Thymus (tissue), 11 donors: Measurements from ENCODE around the gene FHL1. TPM values are rescaled to one million over a fixed set of nuclear protein-coding genes. Genes with fewer than 3 reads are reported as not detected.

Experiments used
- DNase-seq, 9 donors: peaks; one replicate each; pipeline ENCODE4 v3.0.0-alpha.2; 2013; ENCODE audit warnings: low spot score in 9 of 9, low read depth in 6 of 9, missing footprints in 1 of 9
- H3K27ac ChIP-seq, 2 donors: one replicate each; pipeline ENCODE4 v1.5.1; 2013; ENCODE audit warnings: control low read depth in 1 of 2, low read depth in 1 of 2, low read length in 1 of 2, mild to moderate bottlenecking in 1 of 2, moderate library complexity in 1 of 2
- H3K27me3 ChIP-seq, 2 donors: one replicate each; pipeline ENCODE4 v1.5.1; 2013; ENCODE audit warnings: low read length in 1 of 2; ENCODE audit not compliant: control insufficient read depth in 2 of 2, insufficient read depth in 1 of 2
- H3K36me3 ChIP-seq, 2 donors: one replicate each; pipeline ENCODE4 v1.5.1; 2013; ENCODE audit warnings: low read length in 1 of 2, mild to moderate bottlenecking in 1 of 2, moderate library complexity in 1 of 2; ENCODE audit not compliant: control insufficient read depth in 2 of 2, insufficient read depth in 2 of 2
- H3K4me1 ChIP-seq, 2 donors: one replicate each; pipeline ENCODE4 v1.5.1; 2013; ENCODE audit warnings: low read length in 2 of 2; ENCODE audit not compliant: control insufficient read depth in 2 of 2, insufficient read depth in 2 of 2
- H3K4me3 ChIP-seq, 2 donors: one replicate each; pipeline ENCODE4 v1.5.1; 2013; ENCODE audit warnings: low read length in 2 of 2, control low read depth in 1 of 2, mild to moderate bottlenecking in 1 of 2
- H3K9me3 ChIP-seq, 2 donors: one replicate each; pipeline ENCODE4 v1.5.1; 2013; ENCODE audit warnings: low read length in 1 of 2, mild to moderate bottlenecking in 1 of 2; ENCODE audit not compliant: control insufficient read depth in 2 of 2, insufficient read depth in 1 of 2
- WGBS: extraction: QIAGEN DNeasy Blood & Tissue Kit; methylation state at CpG from one replicate; pipeline ENCODE4 v1.1.7; 2013; 5-methylcytosine and 5-hydroxymethylcytosine counted together
- polyA plus RNA-seq: library from polyadenylated mRNA; stranded (reverse); fragments of 200-250 nt; gene quantifications from one replicate; pipeline ENCODE4 v1.2.3, GENCODE V29; 2013
- total RNA-seq: library from RNA; stranded (reverse); fragments of 120-200 nt; gene quantifications from one replicate; pipeline ENCODE4 v1.2.4, GENCODE V29; 2013
- donor health status: healthy.

The FHL1 gene
- total and polyA plus RNA-seq, 2 donors, result 6.1 to 88.1 TPM

GRCh38 chrX:136214551-136214950 lies 67.2 kb downstream of the FHL1 start:
- DNase-seq, result no peak
- 93% methylated on average over 7 of the region's 7 CpGs for WGBS
- Histone ChIP-seq H3K9me3 (no peaks in the 10 kb centered on the region), H3K4me3 (no peak overlapping the region), H3K27me3 (no peaks in the 10 kb centered on the region), H3K27ac (no peak overlapping the region), H3K36me3 (peaks cover 1 to 4% of the 10 kb centered on the region in 2 donors), H3K4me1 (no peaks in the 10 kb centered on the region)

GRCh38 chrX:136215559-136215958 lies 68.2 kb downstream of the FHL1 start:
- Histone ChIP-seq H3K27ac (no peak overlapping the region), H3K27me3 (no peaks in the 10 kb centered on the region)

GRCh38 chrX:136219893-136220292 lies 72.6 kb downstream of the FHL1 start:
- 97% methylated on average over 5 of the region's 5 CpGs for WGBS
- Histone ChIP-seq H3K27me3 (no peaks in the 10 kb centered on the region), H3K36me3 (peaks cover 10 to 23% of the 10 kb centered on the region in 2 donors), H3K27ac (no peak overlapping the region), H3K4me1 (no peaks in the 10 kb centered on the region), H3K4me3 (no peak overlapping the region), H3K9me3 (no peaks in the 10 kb centered on the region)
- DNase-seq, result no peak

More at GRCh38 chrX:136215559-136215958, 68.2 kb downstream of the FHL1 start:
- Histone ChIP-seq H3K36me3 (peaks cover 7 to 10% of the 10 kb centered on the region in 2 donors), H3K9me3 (no peaks in the 10 kb centered on the region), H3K4me1 (no peaks in the 10 kb centered on the region), H3K4me3 (no peak overlapping the region)
- DNase-seq, result no peak

- Histone ChIP-seq H3K4me3 (no peak overlapping the region), H3K27me3 (no peaks in the 10 kb centered on the region), H3K27ac (no peak overlapping the region), H3K4me1 (no peaks in the 10 kb centered on the region), H3K36me3 (peaks cover 14 to 27% of the 10 kb centered on the region in 2 donors), H3K9me3 (no peaks in the 10 kb centered on the region)
- over 99% methylated on average over 4 of the region's 4 CpGs for WGBS
- DNase-seq, result no peak
Observed at GRCh38 chrX:136220540-136220939, 73.2 kb downstream of the FHL1 start.

GRCh38 chrX:136220951-136221350 lies 73.6 kb downstream of the FHL1 start:
- Histone ChIP-seq H3K27me3 (no peaks in the 10 kb centered on the region), H3K4me1 (no peaks in the 10 kb centered on the region), H3K36me3 (peaks cover 14 to 31% of the 10 kb centered on the region in 2 donors), H3K4me3 (no peak overlapping the region), H3K9me3 (no peaks in the 10 kb centered on the region), H3K27ac (no peak overlapping the region)
- no peak for DNase-seq
- 98% methylated on average over 3 of the region's 3 CpGs for WGBS

GRCh38 chrX:136221851-136222513 lies 74.6 kb downstream of the FHL1 start:
- no peak for DNase-seq
- WGBS, result 100% methylated on average over 3 of the region's 3 CpGs
- Histone ChIP-seq H3K27me3 (no peaks in the 10 kb centered on the region), H3K9me3 (no peaks in the 10 kb centered on the region), H3K27ac (no peak overlapping the region), H3K4me3 (no peak overlapping the region), H3K36me3 (peaks cover 14 to 37% of the 10 kb centered on the region in 2 donors), H3K4me1 (no peaks in the 10 kb centered on the region)

GRCh38 chrX:136227074-136227473 lies 79.7 kb downstream of the FHL1 start:
- Histone ChIP-seq H3K36me3 (peaks cover 12 to 30% of the 10 kb centered on the region in 2 donors), H3K27ac (no peak overlapping the region), H3K9me3 (no peaks in the 10 kb centered on the region)

GRCh38 chrX:136227948-136228838 lies 80.9 kb downstream of the FHL1 start:
- no peaks in the 10 kb centered on the region for H3K9me3 ChIP-seq
- 35% methylated on average over 8 of the region's 8 CpGs for WGBS
- no peaks in the 10 kb centered on the region for H3K4me1 ChIP-seq
- H3K36me3 ChIP-seq, result peaks cover 9 to 26% of the 10 kb centered on the region in 2 donors
- peak in 1 of 9 donors; percentile 15 for DNase-seq
- no peak overlapping the region for H3K4me3 ChIP-seq
- no peaks in the 10 kb centered on the region for H3K27me3 ChIP-seq
- peak overlapping the region in 1 of 2 donors; percentile 11 for H3K27ac ChIP-seq

More at GRCh38 chrX:136227074-136227473, 79.7 kb downstream of the FHL1 start:
- H3K4me3 ChIP-seq, result no peak overlapping the region
- no peaks in the 10 kb centered on the region for H3K27me3 ChIP-seq
- H3K4me1 ChIP-seq, result no peaks in the 10 kb centered on the region
- DNase-seq, result no peak

GRCh38 chrX:136228839-136229207 lies 81.5 kb downstream of the FHL1 start:
- Histone ChIP-seq H3K9me3 (no peaks in the 10 kb centered on the region), H3K36me3 (peaks cover 9 to 26% of the 10 kb centered on the region in 2 donors), H3K4me3 (no peak overlapping the region), H3K27me3 (no peaks in the 10 kb centered on the region), H3K4me1 (no peaks in the 10 kb centered on the region), H3K27ac (no peak overlapping the region)
- 71% methylated on average over 3 of the region's 3 CpGs for WGBS
- no peak for DNase-seq
